NCI-H1092 (cell line): ENCODE data around the gene PRELP.
"Not testable (repeated sequence)": the region's sequence is repeated elsewhere in the genome, so short reads cannot be mapped to it uniquely, and the experiment has no call there.

Experiments
- DNase-seq: peaks from one replicate; lab custom pipeline; 2025; lab: John Stamatoyannopoulos, UW

PRELP gene

DNA sequence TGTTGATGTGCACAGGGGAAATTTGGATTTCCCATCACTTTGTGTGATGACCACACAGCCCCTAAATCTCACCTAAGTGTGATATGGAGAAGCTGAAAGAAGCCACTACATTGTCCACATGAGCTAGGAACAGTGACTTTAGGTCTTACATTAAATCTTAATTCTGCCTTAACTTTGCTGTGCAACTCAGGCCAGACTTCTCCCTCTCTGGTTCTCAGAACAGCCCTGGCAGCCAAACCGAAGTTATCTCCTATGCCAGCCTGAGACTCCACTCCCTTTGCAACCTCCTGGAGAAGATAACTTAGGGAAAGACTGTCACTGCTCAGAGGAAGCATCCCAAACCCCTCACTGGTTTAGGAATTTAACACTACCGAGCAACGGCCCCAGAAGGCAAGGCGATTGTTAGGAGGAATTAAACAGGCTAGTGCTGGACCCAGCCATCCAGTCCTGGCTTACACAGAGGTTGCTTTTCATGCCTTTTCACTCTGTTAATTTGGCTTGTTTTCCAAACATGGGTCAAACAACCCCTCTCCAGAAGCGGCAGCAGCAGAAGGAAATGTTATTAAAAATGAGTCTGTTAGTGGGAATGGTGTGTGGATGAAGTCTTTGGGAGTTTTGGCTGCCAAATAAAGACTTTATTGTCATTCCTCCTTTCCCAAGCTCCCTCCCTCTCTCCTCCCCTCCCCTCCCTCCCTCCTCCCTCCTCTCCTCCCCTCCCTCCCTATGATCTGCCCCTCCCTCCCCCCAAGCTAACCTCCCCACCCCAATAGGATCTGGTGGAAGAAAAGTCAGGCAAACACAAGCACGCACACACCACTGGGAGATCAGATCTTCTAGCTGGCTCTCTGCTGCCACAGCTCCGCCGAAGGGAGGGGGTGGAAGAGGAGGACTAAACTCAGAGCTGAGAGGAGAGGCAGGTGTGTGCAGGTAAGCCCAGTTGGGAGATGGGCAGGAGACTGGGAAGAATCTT is at the start of gene PRELP:
Gene PRELP (plus strand): TSS at position 795 of the 970 bp plus-strand sequence. CDS start 7,379 bp downstream, outside the sequence.
- DNase-seq, result no peak

DNA sequence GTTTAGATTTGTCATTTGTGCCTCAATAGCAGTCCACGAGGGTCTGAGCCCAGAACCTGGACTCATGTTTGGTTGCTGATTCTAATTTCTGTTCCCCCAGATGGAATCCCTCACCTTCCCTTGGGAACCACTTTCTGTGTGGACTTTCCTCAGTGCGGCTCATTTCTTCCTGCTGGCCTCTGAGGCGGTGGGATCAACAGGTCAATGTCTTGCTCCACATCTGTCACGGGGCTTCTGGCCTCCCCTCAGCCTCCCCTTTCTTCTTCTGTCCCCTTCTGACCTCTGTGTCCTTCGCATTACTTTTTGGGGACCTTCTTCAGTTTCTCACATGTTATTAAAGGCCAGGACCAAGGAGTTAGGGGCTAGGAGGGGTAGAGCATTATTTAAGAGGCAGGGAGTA is 49.2 kb upstream of the PRELP start:
- DNase-seq, result no peak

DNA sequence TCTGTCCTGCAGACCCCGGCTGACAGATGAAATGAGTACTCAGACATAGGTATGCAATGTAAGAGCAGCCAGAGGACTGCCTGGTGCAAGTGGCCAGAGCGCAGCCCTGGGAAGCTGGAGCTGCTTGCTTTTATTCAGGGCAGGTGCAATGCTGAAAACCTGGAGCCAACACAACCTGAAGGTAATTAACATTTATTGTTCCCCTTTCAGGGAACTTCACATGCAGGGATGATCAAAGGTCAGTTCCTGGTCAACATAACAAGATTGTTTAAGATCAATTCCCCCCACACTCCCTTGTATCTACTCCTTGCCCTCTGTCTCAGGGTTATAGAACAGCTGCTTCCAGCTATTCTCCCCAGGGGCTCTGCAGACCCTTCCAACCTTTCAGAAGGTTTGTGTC is 48.7 kb upstream of the PRELP start:
- DNase-seq, result no peak

DNA sequence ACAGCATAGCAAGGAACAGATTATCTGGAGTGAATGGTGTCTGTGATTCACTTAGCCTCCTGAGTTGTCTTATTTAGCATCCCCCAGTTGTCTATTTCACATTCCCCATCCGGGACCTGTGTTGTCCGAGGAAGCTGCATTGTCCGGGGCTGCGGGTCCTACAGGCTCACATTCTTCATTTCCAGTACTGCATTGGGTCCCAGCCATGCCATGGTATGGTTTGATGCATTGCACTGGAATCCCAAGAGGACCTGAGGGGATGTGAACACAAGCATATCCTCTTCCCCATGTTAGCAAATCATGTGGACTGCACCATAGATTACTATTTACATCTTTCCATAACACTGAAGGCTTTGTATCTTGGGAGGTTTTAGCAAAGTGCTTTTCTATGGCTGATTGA is 48.2 kb upstream of the PRELP start:
- no peak for DNase-seq

DNA sequence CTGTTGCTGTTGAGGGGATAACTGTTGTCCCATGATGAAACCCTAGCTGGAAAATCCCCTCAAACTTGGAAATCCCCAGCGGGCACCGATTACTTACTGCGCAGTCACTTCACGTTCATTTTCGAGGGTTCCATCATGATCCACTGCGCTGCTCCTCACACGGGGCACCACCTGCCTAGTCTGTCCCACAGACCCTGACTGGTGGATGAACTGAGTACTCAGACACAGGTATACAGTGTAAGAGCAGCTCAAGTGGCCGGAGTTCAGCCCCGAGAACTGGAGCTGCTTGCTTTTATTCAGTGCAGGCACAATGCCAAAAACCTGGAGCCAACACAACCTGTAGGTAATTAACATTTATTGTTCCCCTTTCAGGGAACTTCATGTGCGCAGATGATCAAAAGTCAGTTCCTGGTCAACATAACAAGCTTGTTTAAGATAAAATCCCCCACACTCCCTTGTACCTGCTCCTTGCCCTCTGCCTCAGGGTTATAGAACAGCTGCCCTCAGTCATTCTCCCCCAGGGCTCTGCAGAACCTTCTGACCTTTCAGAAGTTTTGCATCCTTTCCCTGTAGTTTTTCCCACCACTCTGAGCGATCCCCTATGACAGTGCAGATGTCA is 46.5 kb upstream of the PRELP start:
- peak; percentile 48 for DNase-seq

DNA sequence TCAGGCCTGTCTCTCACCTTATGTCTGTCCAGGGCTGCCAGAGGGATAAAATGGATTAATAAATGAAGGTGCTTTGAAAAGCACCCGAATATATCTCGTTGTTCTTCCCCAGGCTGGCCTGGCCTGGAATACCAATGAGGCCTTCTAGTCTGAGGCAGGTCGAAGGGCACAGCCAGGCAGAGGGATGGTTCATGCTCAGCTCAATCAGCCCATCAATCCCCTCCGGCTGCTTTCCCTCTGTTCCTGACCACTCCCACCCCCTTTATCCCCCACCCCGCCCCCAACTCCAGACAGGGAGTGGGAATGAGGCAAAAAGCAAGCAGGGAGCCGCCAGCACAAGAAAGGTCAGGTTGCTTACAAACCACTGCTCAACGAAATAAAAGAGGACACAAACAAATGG is 40.0 kb upstream of the PRELP start:
- no peak for DNase-seq

DNA sequence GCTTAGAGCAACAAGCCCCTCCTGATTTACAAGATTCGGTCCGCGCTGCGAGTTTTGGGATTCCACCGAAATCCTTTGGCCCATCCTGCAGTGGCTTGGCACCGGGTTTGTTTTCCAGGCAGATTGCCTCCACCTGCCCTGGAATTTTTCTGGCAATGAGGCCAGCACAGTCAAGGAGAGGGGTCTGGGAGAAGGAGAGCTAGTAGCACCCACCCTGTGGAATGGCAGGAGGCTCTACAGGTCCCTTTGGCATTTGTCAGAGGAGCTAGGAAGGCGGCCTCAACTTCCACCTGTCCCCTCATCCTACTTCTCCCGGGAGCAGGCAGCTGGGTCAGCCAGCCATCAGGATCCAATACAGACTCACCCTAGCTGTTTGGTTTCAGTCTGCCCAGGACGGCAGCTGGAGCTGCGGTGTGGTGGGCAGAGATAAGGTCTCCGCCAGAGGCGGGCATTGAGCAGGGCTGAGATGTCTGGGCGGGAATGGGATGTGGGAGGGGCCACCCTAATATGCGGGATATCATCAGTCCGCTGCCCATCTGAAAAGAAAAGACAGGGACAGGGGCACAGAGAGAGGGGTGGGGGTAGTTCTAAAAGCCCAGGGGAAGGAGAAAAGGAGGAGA is 37.8 kb upstream of the PRELP start:
- DNase-seq, result no peak

DNA sequence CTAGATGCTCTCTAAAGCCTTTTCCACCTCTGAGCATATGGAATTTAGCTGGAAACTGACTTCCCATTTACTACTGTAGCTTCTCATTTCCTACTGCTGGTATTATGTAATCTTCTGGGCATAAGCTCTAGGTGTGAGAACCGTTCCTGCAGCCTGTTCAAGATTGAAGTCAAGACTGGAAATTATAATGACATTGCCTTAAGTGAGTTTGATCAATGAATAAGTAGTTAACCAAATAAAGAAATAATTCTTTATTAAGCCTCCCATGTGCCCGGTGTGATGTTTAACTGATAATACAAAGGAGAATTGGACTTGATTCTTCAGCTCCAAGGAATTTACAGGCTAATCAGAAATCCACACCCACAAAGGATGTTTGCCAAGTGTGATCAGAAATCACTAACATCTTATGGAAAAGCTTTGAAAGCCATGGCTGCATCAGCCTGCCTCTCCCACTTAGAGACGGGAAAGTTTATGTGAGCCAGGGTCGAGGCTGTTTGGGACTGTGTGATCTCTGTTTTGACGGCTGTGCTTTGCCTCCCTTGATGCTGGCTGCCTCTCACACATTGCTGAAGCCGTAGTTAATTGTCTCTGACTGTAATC is 36.4 kb upstream of the PRELP start:
- DNase-seq, result no peak

DNA sequence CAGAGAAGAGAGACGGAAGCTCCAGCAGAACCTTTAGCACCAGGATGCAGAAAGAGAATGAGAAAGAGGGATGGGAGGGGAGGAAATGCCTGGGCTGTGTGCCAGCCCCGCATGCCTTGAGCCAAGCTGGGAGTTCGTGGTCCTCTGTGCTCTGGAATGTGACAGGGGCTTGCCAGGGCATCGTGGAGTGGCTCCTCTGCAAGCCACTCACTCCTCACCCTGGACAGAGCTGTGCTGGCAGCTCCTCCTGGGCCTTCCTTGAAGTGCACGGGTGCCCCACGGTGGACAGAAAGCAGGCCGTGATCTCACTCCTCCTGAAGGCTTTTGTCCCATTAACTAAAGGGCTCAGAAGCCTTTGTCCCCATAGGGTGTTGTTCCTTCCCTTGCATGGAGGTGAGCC is 34.8 kb upstream of the PRELP start:
- DNase-seq, result peak; percentile 34

DNA sequence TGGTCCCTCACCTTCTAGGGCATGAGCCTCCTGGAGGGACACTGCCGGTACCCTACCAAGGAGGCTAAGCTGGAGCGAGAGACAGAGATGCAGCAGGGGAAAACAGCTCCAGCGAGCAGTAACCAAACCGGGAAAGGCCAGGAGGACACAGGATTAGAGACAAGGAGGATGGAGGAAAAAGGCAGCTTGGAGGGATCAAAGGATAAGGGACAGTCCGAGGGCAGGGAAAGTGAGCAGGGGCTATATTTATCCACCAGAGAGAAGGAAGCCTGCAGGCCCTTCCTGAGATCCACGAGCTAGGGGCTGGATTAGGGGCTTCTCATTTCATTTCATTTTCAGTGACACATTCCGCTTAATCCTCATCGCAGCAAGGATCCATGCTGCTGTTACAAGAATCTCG is 33.8 kb upstream of the PRELP start:
- DNase-seq, result no peak

DNA sequence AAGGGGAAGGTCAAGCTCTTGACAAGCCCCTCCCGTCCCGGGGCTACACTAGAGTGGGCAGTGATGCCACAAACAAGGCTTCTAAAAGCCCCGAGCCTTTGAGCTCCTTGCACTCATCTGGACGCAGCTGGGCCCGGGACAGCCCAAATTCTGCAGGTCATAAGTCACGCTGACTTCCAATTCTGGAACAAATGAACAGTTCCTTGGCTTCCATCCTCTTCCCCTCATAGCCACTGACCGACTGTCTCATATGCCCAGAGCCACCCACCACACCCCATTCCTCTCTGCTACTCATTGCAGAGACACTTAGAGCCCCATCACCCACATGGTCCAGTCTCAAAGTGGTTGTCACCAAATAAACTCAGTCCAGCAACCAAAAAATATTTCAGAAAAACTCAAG is 32.8 kb upstream of the PRELP start:
- DNase-seq, result no peak

DNA sequence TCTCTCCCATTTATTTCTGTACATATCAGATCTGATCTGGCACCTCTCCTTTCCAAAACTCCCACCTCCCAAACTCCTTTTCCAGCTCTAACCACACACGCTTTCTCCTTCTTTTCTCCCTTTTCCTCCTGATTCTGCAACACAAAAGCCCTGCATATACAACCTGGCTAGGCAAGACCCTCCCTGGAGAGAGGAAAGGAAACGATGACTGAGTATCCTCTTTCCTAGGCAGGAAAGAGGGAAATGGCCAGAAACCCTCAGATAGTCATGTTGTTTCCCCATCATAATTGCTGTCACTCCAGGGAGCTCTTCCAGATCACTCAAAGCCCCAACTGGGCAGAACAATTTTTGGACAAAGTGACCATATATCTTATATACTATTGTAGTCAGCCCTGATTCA is 32.3 kb upstream of the PRELP start:
- DNase-seq, result no peak

DNA sequence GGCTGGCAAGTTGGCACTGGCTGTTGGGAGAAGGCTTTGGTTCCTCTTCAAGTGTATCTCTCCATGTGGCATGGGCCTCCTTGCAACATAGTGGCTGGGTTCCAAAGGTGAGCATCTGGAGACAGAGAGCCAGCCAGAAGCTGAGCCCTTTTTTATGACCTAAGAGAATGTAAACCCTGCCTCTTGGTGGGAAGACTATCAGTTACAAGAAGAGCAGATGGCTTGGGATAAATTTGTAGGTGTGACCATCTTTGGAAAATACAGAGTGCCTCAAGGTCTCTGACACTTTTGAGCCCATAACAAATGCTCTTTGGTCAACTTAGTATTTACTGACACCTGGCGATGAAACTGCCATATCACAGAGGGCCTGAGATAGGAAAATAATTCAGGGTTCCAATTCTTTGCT is 31.4 kb upstream of the PRELP start:
- DNase-seq, result no peak

DNA sequence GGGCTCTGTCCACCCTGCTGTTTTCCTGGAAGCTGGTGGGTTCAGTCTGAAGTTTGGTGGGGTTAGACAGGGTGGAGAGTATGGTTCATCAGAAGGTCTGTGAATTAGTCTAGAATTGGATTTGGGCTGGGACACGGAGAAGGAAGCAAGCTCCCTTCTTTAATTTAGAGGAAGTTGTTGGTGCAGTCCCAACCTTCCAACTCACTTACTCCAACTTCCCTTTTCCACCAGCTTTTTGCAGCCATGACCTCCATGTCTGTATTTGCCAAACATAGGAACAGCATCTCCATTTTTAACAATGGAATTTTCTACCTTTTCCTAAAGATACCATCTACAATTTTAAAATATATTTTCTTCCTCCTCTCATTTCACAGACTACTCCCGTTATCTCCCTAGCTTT is 28.5 kb upstream of the PRELP start:
- DNase-seq, result no peak

DNA sequence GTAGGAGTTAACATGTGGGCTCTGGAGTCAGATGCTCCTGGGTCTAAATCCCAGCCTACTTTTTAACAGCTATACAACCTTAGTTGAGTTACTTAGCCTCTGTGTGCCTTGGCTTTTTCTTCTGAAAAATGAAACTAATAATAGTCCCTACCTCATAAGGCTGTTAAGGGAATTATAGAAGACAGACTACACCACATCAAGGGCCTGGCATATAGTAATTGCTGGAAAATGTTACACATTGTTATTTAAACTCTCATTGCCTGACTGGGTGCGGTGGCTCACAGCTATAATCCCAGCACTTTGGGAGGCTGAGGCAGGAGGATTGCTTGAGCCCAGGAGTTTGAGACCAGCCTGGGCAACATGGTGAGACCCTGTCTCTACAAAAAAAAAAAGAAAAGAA is 28.0 kb upstream of the PRELP start:
- DNase-seq, result not testable (repeated sequence)

DNA sequence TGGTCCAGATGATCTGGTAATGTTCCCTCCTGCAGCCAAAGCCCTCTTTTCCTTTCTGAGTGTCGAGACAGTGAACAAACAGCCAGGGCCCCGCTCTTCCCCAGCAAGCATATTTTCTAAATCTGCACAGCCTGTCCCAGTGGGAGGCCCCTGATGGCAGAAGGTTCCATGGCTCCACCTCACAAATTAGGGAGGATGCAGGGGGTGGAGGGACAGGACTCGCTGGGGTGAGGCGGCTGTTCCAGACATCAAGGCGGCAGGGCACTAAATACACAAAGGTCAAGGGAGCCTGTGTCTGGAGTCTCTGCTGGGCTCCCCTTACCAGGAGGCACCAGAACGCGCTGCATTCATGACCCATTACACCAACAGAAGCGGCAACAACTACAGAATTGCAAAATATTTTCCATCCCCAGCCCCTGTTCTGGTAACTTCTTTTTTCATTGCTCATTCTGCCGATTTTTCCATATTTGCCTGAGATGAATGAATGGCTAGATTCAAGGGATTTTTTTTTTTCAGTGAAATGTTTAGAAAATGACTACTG is 27.0 kb upstream of the PRELP start:
- peak; percentile 84 for DNase-seq

DNA sequence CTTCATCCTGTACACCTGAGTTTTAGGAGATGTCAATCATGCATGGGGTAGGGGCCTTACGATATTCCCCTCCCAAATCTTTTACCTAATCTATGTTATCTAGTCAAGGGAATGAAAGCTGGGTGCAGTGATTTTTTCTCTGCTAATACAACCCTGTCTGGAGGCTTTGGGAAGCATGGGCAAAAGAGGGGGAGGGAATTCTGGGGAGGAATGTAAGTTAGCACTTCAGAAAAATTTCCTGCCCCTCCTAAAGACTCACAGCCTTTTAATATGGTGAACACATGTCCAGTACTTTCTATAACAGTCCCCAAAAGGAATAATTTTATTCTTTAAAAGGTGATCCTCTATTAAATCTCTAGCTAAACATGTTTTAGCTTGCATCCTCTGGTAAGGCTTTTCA is 25.6 kb upstream of the PRELP start:
- DNase-seq, result no peak

DNA sequence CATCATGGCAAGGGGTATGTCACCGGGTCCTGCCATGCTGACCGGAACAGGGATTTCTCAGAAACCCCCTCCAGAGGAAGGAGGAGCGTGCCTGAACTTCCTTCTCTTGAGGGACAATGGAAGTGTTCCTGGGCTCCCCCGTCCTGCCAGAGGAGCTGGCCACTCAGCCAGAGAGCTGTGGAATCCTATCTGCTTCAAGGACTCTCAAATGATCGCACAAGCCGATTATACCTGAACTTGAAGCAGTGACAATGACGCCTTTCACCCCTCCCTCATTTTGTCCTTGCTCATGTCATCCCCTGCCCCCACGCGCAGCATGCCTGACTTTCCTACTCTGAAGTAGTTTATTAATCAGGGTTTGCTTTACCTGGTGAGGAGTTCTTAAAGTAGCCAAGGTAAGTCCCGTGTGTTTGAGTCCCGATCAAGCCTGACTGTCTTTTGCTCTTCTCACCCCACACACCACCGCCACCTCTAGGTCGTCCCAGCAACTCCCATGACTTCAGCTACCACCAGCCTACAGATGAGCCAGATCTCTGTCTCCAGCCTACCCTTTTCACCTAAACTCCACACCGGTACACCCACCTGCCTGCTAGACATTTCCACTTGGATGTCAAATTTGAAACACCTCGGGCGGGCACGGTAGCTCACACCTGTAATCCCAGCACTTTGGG is 25.0 kb upstream of the PRELP start:
- no peak for DNase-seq

DNA sequence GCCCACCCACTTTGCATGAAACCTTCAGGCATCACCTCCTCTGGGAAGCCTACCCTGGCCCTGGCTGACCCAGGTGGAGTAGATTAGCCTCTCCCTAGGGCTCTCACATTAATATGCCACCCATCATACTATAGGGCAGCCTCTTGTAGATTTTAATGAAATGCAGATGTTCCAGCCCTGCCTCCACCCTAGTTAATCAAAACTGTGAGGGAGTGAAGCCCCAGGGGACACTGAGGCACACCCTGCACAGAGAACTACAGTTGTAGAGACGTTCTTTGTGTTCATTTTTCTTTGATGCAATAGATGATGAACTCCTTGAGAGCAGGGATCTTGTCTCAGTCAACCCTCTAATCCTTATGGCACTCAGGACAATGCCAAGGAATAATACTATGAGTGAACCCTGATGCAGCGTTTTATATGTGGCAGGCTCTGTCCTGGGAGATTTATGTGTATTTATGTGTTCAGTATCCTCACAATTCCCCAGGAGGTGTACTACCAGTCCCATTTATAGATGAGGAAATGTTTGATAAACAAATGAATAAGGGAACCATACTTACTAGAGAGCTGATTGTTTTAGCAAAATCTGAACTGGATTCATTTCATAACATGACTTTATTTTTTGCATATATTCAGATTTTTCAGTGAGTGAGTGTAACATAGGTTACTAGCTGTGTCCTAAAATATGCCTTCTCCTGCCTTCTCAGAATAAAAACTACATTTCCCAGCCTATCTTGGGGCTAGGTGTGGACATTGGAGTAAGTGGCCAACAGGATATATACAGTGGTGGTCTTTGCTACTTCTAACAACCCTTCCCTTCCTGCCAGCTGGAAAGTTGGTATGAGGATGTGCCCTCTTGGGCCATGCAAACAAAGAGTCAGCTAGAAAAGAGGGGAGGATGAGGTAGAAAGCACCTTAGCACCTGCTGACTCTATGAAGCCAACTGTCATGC is 23.5 kb upstream of the PRELP start:
- no peak for DNase-seq

DNA sequence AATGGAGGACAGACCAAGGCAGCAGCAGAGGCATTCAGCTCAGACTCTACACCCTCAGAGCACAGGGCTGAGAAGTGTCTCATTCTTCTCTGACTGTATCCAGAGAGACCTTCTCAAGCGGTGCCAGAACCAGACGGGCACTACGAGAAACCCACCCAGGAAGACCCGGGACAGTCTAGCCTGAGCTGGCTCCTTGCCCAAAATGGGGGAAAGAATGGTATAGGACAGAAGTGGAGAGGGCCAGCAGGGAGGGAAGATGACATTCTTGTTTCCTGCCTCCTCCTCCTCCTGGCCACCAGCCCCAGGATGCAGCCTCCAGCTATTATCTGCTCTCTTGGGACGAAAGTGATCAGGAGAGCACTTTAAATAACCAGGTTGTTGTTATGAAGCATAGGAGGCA is 22.6 kb upstream of the PRELP start:
- no peak for DNase-seq

DNA sequence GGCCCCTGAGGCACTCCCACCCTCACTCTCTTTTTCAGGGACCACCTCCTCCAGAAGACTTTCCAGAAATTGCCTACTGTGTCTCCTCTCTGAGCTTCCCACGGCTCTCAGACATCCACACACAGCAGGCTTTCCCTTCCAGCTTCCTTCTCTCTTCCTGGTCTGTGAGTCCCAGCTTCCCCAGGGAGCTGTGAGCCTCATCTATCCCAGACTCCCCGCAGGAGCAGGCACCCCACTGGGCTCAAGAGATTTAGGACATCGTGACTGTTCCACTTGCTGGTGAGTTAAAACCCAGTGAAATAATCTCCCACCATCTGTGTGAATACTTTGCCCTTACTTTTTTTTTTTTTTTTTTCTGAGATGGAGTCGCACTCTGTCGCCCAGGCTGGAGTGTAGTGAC is 22.0 kb upstream of the PRELP start:
- DNase-seq, result peak; percentile 12
